ENCODE results near the gene SMAP2.
A peak's percentile ranks its signal among the peaks of the same experiment; 100 is the strongest.

SMAP2 gene

GRCh38 chr1:40435876-40436275, 62.3 kb downstream of the SMAP2 start:
- TF ChIP-seq ZNF76 (tag by site-specific recombination; IDR thresholded peaks at IDR 0.05; ENCODE audit: borderline replicate concordance, low read depth), result no peak
- no peak for TF ChIP-seq KLF10 (tag by site-specific recombination; IDR thresholded peaks at IDR 0.05)
- no peak for TF ChIP-seq ZXDB (tag by site-specific recombination; IDR thresholded peaks at IDR 0.05)
- no peak for TF ChIP-seq GLIS2 (tag by site-specific recombination; IDR thresholded peaks at IDR 0.05)
- TF ChIP-seq ZNF837 (tag by site-specific recombination; IDR thresholded peaks at IDR 0.05), result no peak
- TF ChIP-seq ZNF785 (tag by site-specific recombination; IDR thresholded peaks at IDR 0.05), result no peak
- no peak for TF ChIP-seq ZNF362 (tag by site-specific recombination; IDR thresholded peaks at IDR 0.05)
- no peak for TF ChIP-seq ZNF398 (tag by site-specific recombination; IDR thresholded peaks at IDR 0.05)
- TF ChIP-seq ZSCAN30 (tag by site-specific recombination; IDR thresholded peaks at IDR 0.05), result no peak
- TF ChIP-seq ZNF596 (tag by site-specific recombination; IDR thresholded peaks at IDR 0.05), result no peak
- no peak for TF ChIP-seq ZFP3 (tag by site-specific recombination; IDR thresholded peaks at IDR 0.05; ENCODE audit: low read depth)
- TF ChIP-seq ZNF169 (tag by site-specific recombination; IDR thresholded peaks at IDR 0.05), result no peak
- TF ChIP-seq HOXC10 (CRISPR knock-in tag; IDR thresholded peaks at IDR 0.05), result no peak
- TF ChIP-seq ZNF561 (tag by site-specific recombination; IDR thresholded peaks at IDR 0.05; ENCODE audit: borderline replicate concordance), result no peak
- ChIA-PET POLR2A (no interaction called here), CTCF (interaction anchor here (0.5 to 0.6 kb wide), 2 partner anchors 12 to 345 kb away, joined by 3 to 6 read pairs; no protein-coding TSS in a partner anchor)
- Histone ChIP-seq H3K4me1 (ENCODE audit: control insufficient read depth, insufficient read depth, low read length) (no peaks in the 10 kb centered on the region), H3K27ac (ENCODE audit: extremely low read depth, low read depth, low read length) (no peak overlapping the region), H3K9me3 (ENCODE audit: control insufficient read depth, insufficient read depth, low read depth, low read length) (no peaks in the 10 kb centered on the region), H3K36me3 (ENCODE audit: control insufficient read depth in 2 of 2, insufficient read depth in 1 of 2, low read length in 2 of 2) (no peaks in the 10 kb centered on the region), H3K4me3 (ENCODE audit: low read depth, low read length) (no peak overlapping the region)

GRCh38 chr1:40438391-40439015, 65.0 kb downstream of the SMAP2 start:
- POLR2A ChIA-PET, result interaction anchor here (0.7 to 1.3 kb wide), 2 partner anchors 12 to 70 kb away, joined by 3 to 5 read pairs; partner anchors contain the start of genes EXO5 and ZFP69B
- Histone ChIP-seq H3K4me3 (ENCODE audit: low read depth, low read length) (no peak overlapping the region), H3K4me1 (ENCODE audit: control insufficient read depth, insufficient read depth, low read length) (no peaks in the 10 kb centered on the region), H3K27ac (ENCODE audit: extremely low read depth, low read depth, low read length) (no peak overlapping the region), H3K36me3 (ENCODE audit: control insufficient read depth in 2 of 2, insufficient read depth in 1 of 2, low read length in 2 of 2) (no peaks in the 10 kb centered on the region), H3K9me3 (ENCODE audit: control insufficient read depth, insufficient read depth, low read depth, low read length) (no peaks in the 10 kb centered on the region)
- CTCF ChIA-PET, result interaction anchor here (0.6 to 3.6 kb wide), 16 partner anchors 8 to 365 kb away, joined by 3 to 22 read pairs (median 4); partner anchors contain the start of genes ZFP69 and ZFP69B
- TF ChIP-seq ZNF654 (tag by site-specific recombination; IDR thresholded peaks at IDR 0.05; ENCODE audit: low read depth) (0 out of 2 replicates have a peak, but pooled peaks have one; percentile 9), ZNF777 (tag by site-specific recombination; IDR thresholded peaks at IDR 0.05; ENCODE audit: borderline replicate concordance) (no peak)

- H3K4me3 ChIP-seq (ENCODE audit: low read depth, low read length), result no peak overlapping the region
- ChIA-PET POLR2A (no interaction called here), CTCF (interaction anchor here (0.8 to 3.6 kb wide), 7 partner anchors 9 to 295 kb away, joined by 3 to 22 read pairs (median 12); partner anchors contain the start of gene ZFP69B)
- H3K27ac ChIP-seq (ENCODE audit: extremely low read depth, low read depth, low read length), result no peak overlapping the region
- no peaks in the 10 kb centered on the region for H3K9me3 ChIP-seq (ENCODE audit: control insufficient read depth, insufficient read depth, low read depth, low read length)
- no peaks in the 10 kb centered on the region for H3K36me3 ChIP-seq (ENCODE audit: control insufficient read depth in 2 of 2, insufficient read depth in 1 of 2, low read length in 2 of 2)
- no peaks in the 10 kb centered on the region for H3K4me1 ChIP-seq (ENCODE audit: control insufficient read depth, insufficient read depth, low read length)
- TF ChIP-seq AEBP2 (tag by site-specific recombination; IDR thresholded peaks at IDR 0.05; ENCODE audit: borderline replicate concordance), result no peak
- no peak for TF ChIP-seq ZNF280D (tag by site-specific recombination; IDR thresholded peaks at IDR 0.05)
- no peak for TF ChIP-seq SCRT2 (tag by site-specific recombination; IDR thresholded peaks at IDR 0.05)
- TF ChIP-seq ZNF677 (tag by site-specific recombination; IDR thresholded peaks at IDR 0.05), result no peak
- TF ChIP-seq ZNF274 (IDR thresholded peaks at IDR 0.05; ENCODE audit: low read length), result no peak
- no peak for TF ChIP-seq ZNF274 (tag by site-specific recombination; IDR thresholded peaks at IDR 0.05; ENCODE audit: borderline replicate concordance)
- TF ChIP-seq ZNF629 (tag by site-specific recombination; IDR thresholded peaks at IDR 0.05), result no peak
- no peak for TF ChIP-seq REPIN1 (tag by site-specific recombination; IDR thresholded peaks at IDR 0.05; ENCODE audit: low read depth)
- no peak for TF ChIP-seq ZNF664 (tag by site-specific recombination; IDR thresholded peaks at IDR 0.05)
- TF ChIP-seq ZNF785 (tag by site-specific recombination; IDR thresholded peaks at IDR 0.05), result no peak
These were observed 65.7 kb downstream of the SMAP2 start for GRCh38 chr1:40439247-40439646.
